H1 (cell line): ENCODE data around the gene TOPORS. TPM values are rescaled to one million over a fixed set of nuclear protein-coding genes. Genes with fewer than 3 reads are reported as not detected.

ENCODE experiments used
- CTCF ChIA-PET: fragments of 300-600 bp; sonication (Branson Sonifier 250); formaldehyde crosslinking; loops from one replicate; lab custom pipeline; 2021; ENCODE audit not compliant: partially characterized antibody; lab: Charles Lee
- POLR2A ChIA-PET: fragments of 300-600 bp; sonication (Branson Sonifier 250); formaldehyde crosslinking; loops from one replicate; lab custom pipeline; 2021; ENCODE audit warnings: inconsistent platforms; ENCODE audit not compliant: partially characterized antibody; lab: Charles Lee
- DNase-seq, 2 experiments: peaks; one replicate each; pipeline versions ENCODE4 v3.0.0 to v3.0.0-alpha.2; 2010 to 2022; ENCODE audit warnings: low spot score in 2 of 2, low read depth in 1 of 2, mixed read lengths in 1 of 2
- FAIRE-seq: peaks from 2 replicates; lab custom pipeline; 2011; peaks lifted over from hg19 to GRCh38; lab: Jason Lieb, UNC
- H2AFZ ChIP-seq: 2 replicates; pipeline ENCODE4 v1.8.1; 2012; ENCODE audit warnings: low read length, inconsistent platforms
- H2AK5ac ChIP-seq: 2 replicates; pipeline ENCODE4 v1.6.1; 2013; ENCODE audit warnings: low read depth, low read length
- H2BK120ac ChIP-seq: replicated peaks from 2 replicates; pipeline ENCODE3; 2013; ENCODE audit warnings: low read depth, low read length, inconsistent platforms
- H2BK12ac ChIP-seq: 2 replicates; pipeline ENCODE4 v1.6.1; 2013; ENCODE audit warnings: low read depth, low read length
- H2BK15ac ChIP-seq: 2 replicates; pipeline ENCODE4 v1.6.1; 2013; ENCODE audit warnings: low read length
- H2BK20ac ChIP-seq: 2 replicates; pipeline ENCODE4 v1.6.1; 2013; ENCODE audit warnings: low read length
- H2BK5ac ChIP-seq: 2 replicates; pipeline ENCODE4 v1.6.1; 2013; ENCODE audit warnings: low read depth, low read length
- H3K14ac ChIP-seq: 2 replicates; pipeline ENCODE4 v1.6.1; 2013; ENCODE audit warnings: inconsistent platforms; ENCODE audit not compliant: insufficient read length
- H3K18ac ChIP-seq: 2 replicates; pipeline ENCODE4 v1.6.1; 2013; ENCODE audit warnings: low read length; ENCODE audit errors: extremely low read depth
- H3K23ac ChIP-seq: 2 replicates; pipeline ENCODE4 v1.6.1; 2013; ENCODE audit warnings: inconsistent platforms; ENCODE audit not compliant: insufficient read length
- H3K23me2 ChIP-seq: 2 replicates; pipeline ENCODE4 v1.6.1; 2013; ENCODE audit warnings: low read depth, low read length
- H3K27ac ChIP-seq: 2 replicates; pipeline ENCODE4 v1.6.1; 2011; ENCODE audit warnings: low read depth, low read length, inconsistent platforms
- H3K27me3 ChIP-seq, 4 experiments: replicated peaks in 1 of 4; 1 replicate in 1 of 4; 2 replicates in 3 of 4; pipeline versions ENCODE4 v1.6.1 to v1.8.1; 2011 to 2013; ENCODE audit warnings: low read length in 3 of 4, mild to moderate bottlenecking in 3 of 4, inconsistent platforms in 2 of 4, mixed read lengths in 2 of 4, moderate library complexity in 1 of 4; ENCODE audit not compliant: control insufficient read depth in 3 of 4, insufficient read depth in 3 of 4; ENCODE audit errors: extremely low read depth in 1 of 4
- H3K36me3 ChIP-seq, 4 experiments: 2 replicates each; pipeline versions ENCODE4 v1.6.1 to v1.8.1; 2011 to 2013; ENCODE audit warnings: mild to moderate bottlenecking in 4 of 4, low read length in 3 of 4, moderate library complexity in 2 of 4, control low read depth in 1 of 4, inconsistent platforms in 1 of 4; ENCODE audit not compliant: insufficient read depth in 4 of 4, control insufficient read depth in 2 of 4
- H3K4ac ChIP-seq: replicated peaks from 2 replicates; pipeline ENCODE3; 2013; ENCODE audit warnings: low read length, low read depth, mixed read lengths, inconsistent platforms; ENCODE audit not compliant: insufficient read length
- H3K4me1 ChIP-seq, 4 experiments: replicated peaks in 1 of 4; 1 replicate in 1 of 4; 2 replicates in 3 of 4; pipeline versions ENCODE4 v1.6.1 to v1.8.1; 2011 to 2013; ENCODE audit warnings: low read length in 3 of 4, inconsistent platforms in 2 of 4, mixed read lengths in 1 of 4; ENCODE audit not compliant: insufficient read depth in 4 of 4, control insufficient read depth in 3 of 4
- H3K4me2 ChIP-seq, 2 experiments: 2 replicates each; pipeline versions ENCODE4 v1.6.1 to v1.8.1; 2011 to 2013; ENCODE audit warnings: low read depth in 2 of 2, low read length in 2 of 2, control low read depth in 1 of 2, inconsistent platforms in 1 of 2, mild to moderate bottlenecking in 1 of 2; ENCODE audit not compliant: insufficient read depth in 1 of 2
- H3K4me3 ChIP-seq, 4 experiments: fragments of 200-600, 300-600 bp in 1 of 4; sonication (generic), shearing (Covaris generic), sonication (Bioruptor Twin) in 1 of 4; 2 replicates each; pipeline versions ENCODE4 v1.5.1 to v1.8.1; 2011 to 2016; ENCODE audit warnings: low read length in 4 of 4, low read depth in 3 of 4, control low read depth in 2 of 4, inconsistent platforms in 2 of 4, mild to moderate bottlenecking in 2 of 4, mixed read lengths in 1 of 4, moderate library complexity in 1 of 4; ENCODE audit not compliant: insufficient read depth in 2 of 4; ENCODE audit errors: extremely low read depth in 1 of 4
- H3K56ac ChIP-seq: replicated peaks from 2 replicates; pipeline ENCODE3; 2013; ENCODE audit warnings: low read depth, mild to moderate bottlenecking, mixed read lengths, low read length, inconsistent platforms; ENCODE audit not compliant: insufficient read length
- H3K79me1 ChIP-seq: 2 replicates; pipeline ENCODE4 v1.6.1; 2013; ENCODE audit warnings: low read depth, low read length, control low read depth
- H3K79me2 ChIP-seq, 2 experiments: 2 replicates each; pipeline versions ENCODE4 v1.6.1 to v1.8.1; 2012 to 2013; ENCODE audit warnings: low read length in 2 of 2, mild to moderate bottlenecking in 2 of 2, inconsistent platforms in 1 of 2; ENCODE audit not compliant: insufficient read depth in 2 of 2, control insufficient read depth in 1 of 2
- H3K9ac ChIP-seq, 4 experiments: replicated peaks in 1 of 4; 1 replicate in 1 of 4; 2 replicates in 3 of 4; pipeline versions ENCODE4 v1.6.1 to v1.8.1; 2011 to 2013; ENCODE audit warnings: low read depth in 3 of 4, low read length in 3 of 4, control low read depth in 2 of 4, mild to moderate bottlenecking in 2 of 4, moderate library complexity in 2 of 4, inconsistent platforms in 1 of 4; ENCODE audit errors: extremely low read depth in 1 of 4
- H3K9me3 ChIP-seq, 2 experiments: 2 replicates each; pipeline versions ENCODE4 v1.6.1 to v1.8.1; 2012 to 2013; ENCODE audit warnings: mild to moderate bottlenecking in 2 of 2, moderate library complexity in 2 of 2, control low read depth in 1 of 2, inconsistent platforms in 1 of 2, low read depth in 1 of 2, low read length in 1 of 2, mixed read lengths in 1 of 2; ENCODE audit not compliant: insufficient read depth in 2 of 2
- H4K20me1 ChIP-seq, 2 experiments: replicated peaks in 1 of 2; 2 replicates each; pipeline versions ENCODE3 to v1.8.1; 2011 to 2013; ENCODE audit warnings: inconsistent platforms in 2 of 2, low read length in 2 of 2, mild to moderate bottlenecking in 1 of 2; ENCODE audit not compliant: insufficient read depth in 2 of 2, control insufficient read depth in 1 of 2
- H4K5ac ChIP-seq: 2 replicates; pipeline ENCODE4 v1.6.1; 2013; ENCODE audit warnings: low read length, low read depth, mixed read lengths, inconsistent platforms; ENCODE audit not compliant: insufficient read length
- H4K8ac ChIP-seq: 2 replicates; pipeline ENCODE4 v1.8.0; 2013; ENCODE audit warnings: mild to moderate bottlenecking, moderate library complexity, low read length, inconsistent platforms; ENCODE audit not compliant: insufficient read depth; ENCODE audit errors: extremely low read depth
- H4K91ac ChIP-seq: replicated peaks from 2 replicates; pipeline ENCODE3; 2013; ENCODE audit warnings: low read length, mixed read lengths, inconsistent platforms; ENCODE audit not compliant: insufficient read length
- GTF2F1 ChIP-seq: IDR thresholded peaks from 2 replicates; pipeline ENCODE4 v1.6.1; 2012; ENCODE audit warnings: low read depth, low read length, improper control_type of control experiment, borderline replicate concordance
- RFX5 ChIP-seq: IDR thresholded peaks from 2 replicates; pipeline ENCODE4 v1.6.1; 2011; ENCODE audit warnings: low read depth, low read length, improper control_type of control experiment, borderline replicate concordance
- polyA plus RNA-seq, 7 experiments: library from polyadenylated mRNA; depleted of rRNA in 3 of 7; stranded (reverse) in 5 of 7; unstranded in 2 of 7; fragments of >200 nt in 5 of 7; fragments of 200-250 nt in 2 of 7; gene quantifications; 1 replicate in 5 of 7; 2 replicates in 1 of 7; 4 replicates in 1 of 7; pipeline versions ENCODE4 v1.2.1 to v1.2.3, GENCODE V29; 2011 to 2013; ENCODE audit warnings: missing spikeins in 2 of 7, mixed read lengths in 2 of 7
- total RNA-seq: library from RNA; stranded (reverse); fragmentation: NEBNext Ultra II Directional; extraction: Animal tissue kit (Norgen Biotek cat#: 25700); gene quantifications from 2 replicates; pipeline ENCODE4 v1.2.1, GENCODE V29; 2021

The TOPORS gene
- total and polyA plus RNA-seq, 2 of the 8 experiments (the other 6 are each of a cell fraction or from before 2014, with no cell fraction given): 10.3 to 30.7 TPM

DNA sequence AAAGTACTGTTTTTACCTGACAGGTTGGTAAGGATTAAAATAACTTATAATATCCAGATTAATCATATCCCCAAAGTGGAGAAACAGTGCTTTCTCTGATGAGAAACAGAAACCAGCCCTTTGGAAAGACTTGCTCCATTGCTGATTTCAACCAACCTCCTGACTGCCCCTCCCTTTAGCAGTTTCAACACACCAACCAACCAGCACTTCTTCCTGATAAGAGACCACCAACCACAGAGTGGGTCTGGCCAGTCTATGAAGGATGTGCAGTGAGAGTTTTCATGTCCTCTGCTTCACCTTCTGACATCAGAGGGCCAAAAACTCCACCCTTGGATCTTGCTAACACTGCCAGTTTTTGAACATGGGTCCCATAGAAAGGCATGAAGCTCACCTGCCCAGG, 54.5 kb downstream of the TOPORS start:
- no peak overlapping the region for H2BK120ac ChIP-seq
- POLR2A ChIA-PET: interaction anchor here (0.8 to 1.4 kb wide), 3 partner anchors 28 to 528 kb away, joined by 3 read pairs; partner anchors contain the start of genes DNAJA1 and RIGI
- peaks cover 0 to 3% (median 0%) of the 10 kb centered on the region in 4 experiments; a peak in 1 of 7 replicates for H3K4me1 ChIP-seq
- H3K36me3 ChIP-seq: peaks cover 0 to 4% (median 3%) of the 10 kb centered on the region in 4 experiments; a peak in 3 of 8 replicates
- no peak overlapping the region for H4K8ac ChIP-seq
- TF ChIP-seq RFX5: no peak
- TF ChIP-seq GTF2F1: no peak
- TF ChIP-seq, all 59 proteins: peak for 0
- Histone ChIP-seq H2AFZ (no peak overlapping the region), H2BK12ac (no peak overlapping the region), H2BK20ac (no peak overlapping the region), H3K4me3 (no peak overlapping the region), H2AK5ac (no peak overlapping the region), H3K9me3 (no peaks in the 10 kb centered on the region), H3K14ac (no peak overlapping the region), H3K56ac (no peak overlapping the region), H4K5ac (no peak overlapping the region), H3K79me2 (no peaks in the 10 kb centered on the region), H3K27me3 (no peaks in the 10 kb centered on the region), H3K18ac (no peak overlapping the region), H2BK5ac (no peak overlapping the region), H3K79me1 (no peaks in the 10 kb centered on the region), H3K9ac (no peak overlapping the region), H3K23me2 (no peaks in the 10 kb centered on the region), H3K27ac (no peak overlapping the region), H3K4me2 (no peak overlapping the region), H2BK15ac (no peak overlapping the region), H3K23ac (no peak overlapping the region), H3K4ac (no peak overlapping the region), H4K91ac (no peak overlapping the region), H4K20me1 (no peaks in the 10 kb centered on the region)
- CTCF ChIA-PET: no interaction called here
- no peak for DNase-seq
- FAIRE-seq: no peak
